Measurements from ENCODE around the gene NOLC1. TPM values are rescaled to one million over a fixed set of nuclear protein-coding genes. Genes with fewer than 3 reads are reported as not detected.
A peak's percentile ranks its signal among the peaks of the same experiment; 100 is the strongest.

Gene NOLC1
- total RNA-seq, 4 donors from 2014 or later = 52.7 to 80.8 (median 65.1) TPM

GRCh38 chr10:102114861-102115618 lies 37.1 kb upstream of the NOLC1 start:
- H3K27me3 ChIP-seq = no peaks in the 10 kb centered on the region
- H3K36me3 ChIP-seq = peaks cover 14 to 19% of the 10 kb centered on the region in 2 donors
- H3K27ac ChIP-seq = peak overlapping the region; percentile 41 to 61 (median 41)
- H3K4me3 ChIP-seq (replicated peaks in 1 of 3) = peak overlapping the region in 1 of 3 donors; percentile 61
- H3K9me3 ChIP-seq = no peaks in the 10 kb centered on the region
- TF ChIP-seq POLR2A (IDR thresholded peaks at IDR 0.05) (peak in 1 of 2 donors; percentile 62), CTCF (IDR thresholded peaks at IDR 0.05) (no peak)
- DNase-seq = peak; percentile 92
- H3K4me1 ChIP-seq = peaks cover 55 to 59% of the 10 kb centered on the region in 2 donors
- 2 to 3% methylated on average over 21 to 23 of the region's 23 CpGs for WGBS, 2 donors
- intact Hi-C loops (cut with DNase I) = loop anchor here (5.0 kb wide), 1 partner anchor 37 kb away; the partner anchor contains the start of gene NOLC1

- Histone ChIP-seq H3K27me3 (no peaks in the 10 kb centered on the region), H3K9me3 (no peaks in the 10 kb centered on the region), H3K27ac (peak overlapping the region in 2 of 3 donors; percentile 27 to 61), H3K4me1 (peaks cover 55 to 59% of the 10 kb centered on the region in 2 donors), H3K36me3 (peaks cover 6 to 11% of the 10 kb centered on the region in 2 donors), H3K4me3 (replicated peaks in 1 of 3) (no peak overlapping the region)
- no peak for DNase-seq
- intact Hi-C loops (cut with DNase I) = loop anchor here (5.0 kb wide), 1 partner anchor 37 kb away; the partner anchor contains the start of gene NOLC1
- TF ChIP-seq POLR2A (IDR thresholded peaks at IDR 0.05) (no peak), CTCF (IDR thresholded peaks at IDR 0.05) (no peak)
- 17 to 27% methylated on average over 3 of the region's 3 CpGs for WGBS, 2 donors
Observed at GRCh38 chr10:102115775-102116174, 36.4 kb upstream of the NOLC1 start.

- DNase-seq = no peak
- H3K4me1 ChIP-seq = peaks cover 58 to 65% of the 10 kb centered on the region in 2 donors
- H3K27me3 ChIP-seq = no peaks in the 10 kb centered on the region
- H3K9me3 ChIP-seq = no peaks in the 10 kb centered on the region
- 86 to 100% methylated on average over 1 of the region's 1 CpG for WGBS, 2 donors
- peak overlapping the region in 1 of 3 donors; percentile 73 for H3K4me3 ChIP-seq (replicated peaks in 1 of 3)
- peak overlapping the region; percentile 64 to 98 (median 97) for H3K27ac ChIP-seq
- peaks cover 0 to 3% of the 10 kb centered on the region in 2 donors for H3K36me3 ChIP-seq
- no peak for TF ChIP-seq POLR2A (IDR thresholded peaks at IDR 0.05)
- no peak for TF ChIP-seq CTCF (IDR thresholded peaks at IDR 0.05)
- intact Hi-C loops (cut with DNase I) = loop anchor here (5.0 kb wide), 1 partner anchor 36 kb away; the partner anchor contains the start of gene NOLC1
Observed at GRCh38 chr10:102116656-102117055, 35.5 kb upstream of the NOLC1 start.

- Histone ChIP-seq H3K27me3 (no peaks in the 10 kb centered on the region), H3K36me3 (no peaks in the 10 kb centered on the region), H3K4me3 (replicated peaks in 1 of 3) (peak overlapping the region in 1 of 3 donors; percentile 73), H3K9me3 (no peaks in the 10 kb centered on the region), H3K27ac (peak overlapping the region; percentile 64 to 98 (median 97)), H3K4me1 (peaks cover 59 to 69% of the 10 kb centered on the region in 2 donors)
- intact Hi-C loops (cut with DNase I) = loop anchor here (5.0 kb wide), 1 partner anchor 35 kb away; the partner anchor contains the start of gene NOLC1
- TF ChIP-seq CTCF (IDR thresholded peaks at IDR 0.05) (peak in 1 of 6 experiments; percentile 11), POLR2A (IDR thresholded peaks at IDR 0.05) (peak in 1 of 2 donors; percentile 19)
- DNase-seq = peak; percentile 90 to 91
- 0 to 6% methylated on average over 5 to 11 of the region's 12 CpGs for WGBS, 2 donors
Observed at GRCh38 chr10:102117391-102118159, 34.6 kb upstream of the NOLC1 start.

All from thyroid gland (tissue), 4 donors.